GM12878 (cell line): Measurements from ENCODE around the gene ZBTB18. TPM values are rescaled to one million over a fixed set of nuclear protein-coding genes. Genes with fewer than 3 reads are reported as not detected.
"Not testable (repeated sequence)": the region's sequence is repeated elsewhere in the genome, so short reads cannot be mapped to it uniquely, and the experiment has no call there.

Experiments
- ATAC-seq: fragments of 200-7000 bp; cut with Tn5 transposase; 3 replicates; pipeline ENCODE4 v1.9.1; 2020; ENCODE audit warnings: mild to moderate bottlenecking, moderate library complexity
- BruUV-seq: library from RNA; stranded (reverse); fragments of 400-500 nt; replicated peaks from 2 replicates; lab custom pipeline; 2021; lab: Mats Ljungman, UMichigan
- CTCF ChIA-PET: fragments of 300-600 bp; sonication (Branson Sonifier 250); formaldehyde crosslinking; extraction: SDS; loops from one replicate; lab custom pipeline; 2021; ENCODE audit warnings: inconsistent platforms; lab: Yijun Ruan, JAX
- POLR2A ChIA-PET: fragments of 350-600 bp; formaldehyde crosslinking; extraction: SDS; loops from one replicate; lab custom pipeline; 2021; ENCODE audit warnings: inconsistent platforms; lab: Charles Lee
- RAD21 ChIA-PET: fragments of 300-600 bp; sonication (Branson Sonifier 250); formaldehyde crosslinking; loops from one replicate; lab custom pipeline; 2023; ENCODE audit warnings: antibody characterized with exemption; ENCODE audit not compliant: unreplicated experiment; lab: Charles Lee
- SMC1A ChIA-PET: fragments of 300-600 bp; sonication (Branson Sonifier 250); formaldehyde crosslinking; loops from one replicate; lab custom pipeline; 2023; ENCODE audit not compliant: unreplicated experiment, uncharacterized antibody; lab: Charles Lee
- DNase-seq: peaks from one replicate; pipeline ENCODE4 v3.0.0-alpha.2; 2011; ENCODE audit warnings: low read depth, low spot score
- FAIRE-seq: peaks from 3 replicates; lab custom pipeline; 2011; peaks lifted over from hg19 to GRCh38; lab: Jason Lieb, UNC
- H2AFZ ChIP-seq: 2 replicates; pipeline ENCODE4 v1.6.0; 2011; ENCODE audit warnings: low read depth, low read length, control low read depth; ENCODE audit not compliant: control insufficient read depth
- H3K27ac ChIP-seq: 2 replicates; pipeline ENCODE4 v1.5.1; 2011; ENCODE audit warnings: control low read depth; ENCODE audit not compliant: control insufficient read depth, insufficient read depth
- H3K27me3 ChIP-seq, 2 experiments: replicated peaks in 1 of 2; 2 replicates each; pipeline versions ENCODE4 v1.6.0 to v1.6.1; 2011; ENCODE audit warnings: low read length in 1 of 2; ENCODE audit not compliant: control insufficient read depth in 2 of 2, insufficient read depth in 2 of 2
- H3K36me3 ChIP-seq, 2 experiments: 2 replicates each; pipeline ENCODE4 v1.5.1; 2011; ENCODE audit warnings: low read length in 1 of 2; ENCODE audit not compliant: control insufficient read depth in 2 of 2, insufficient read depth in 2 of 2
- H3K4me1 ChIP-seq: 2 replicates; pipeline ENCODE4 v1.6.1; 2011; ENCODE audit warnings: mild to moderate bottlenecking, low read length, moderate library complexity, mixed read lengths; ENCODE audit not compliant: control insufficient read depth, insufficient read depth
- H3K4me2 ChIP-seq: 2 replicates; pipeline ENCODE4 v1.6.0; 2011; ENCODE audit warnings: control low read depth; ENCODE audit not compliant: control insufficient read depth, insufficient read depth
- H3K4me3 ChIP-seq: fragments of 200-600 bp; sonication (generic); 2 replicates; pipeline ENCODE4 v1.5.1; 2016
- H3K79me2 ChIP-seq: 2 replicates; pipeline ENCODE4 v1.6.0; 2011; ENCODE audit warnings: low read length; ENCODE audit not compliant: control insufficient read depth, insufficient read depth
- H3K9ac ChIP-seq: 2 replicates; pipeline ENCODE4 v1.8.0; 2011; ENCODE audit warnings: low read length, control low read depth, mixed read lengths; ENCODE audit not compliant: control insufficient read depth, insufficient read depth
- H3K9me3 ChIP-seq: replicated peaks from 3 replicates; pipeline ENCODE4 v1.5.1; 2011; ENCODE audit warnings: mild to moderate bottlenecking, low read length; ENCODE audit not compliant: control insufficient read depth, insufficient read depth
- H4K20me1 ChIP-seq: 2 replicates; pipeline ENCODE4 v1.6.0; 2011; ENCODE audit not compliant: control insufficient read depth, insufficient read depth
- BMI1 ChIP-seq: fragments of 450-650 bp; IDR thresholded peaks from 2 replicates; pipeline ENCODE4 v1.6.1; 2016; ENCODE audit warnings: mild to moderate bottlenecking, moderate library complexity, borderline replicate concordance
- EED ChIP-seq: sonication (generic); IDR thresholded peaks from 2 replicates; pipeline ENCODE4 v1.6.1; 2016; ENCODE audit warnings: antibody characterized with exemption, low read depth
- IKZF2 ChIP-seq, 2 experiments: fragments of 450-650 bp; IDR thresholded peaks; 2 replicates each; pipeline ENCODE4 v1.6.1; 2017; ENCODE audit warnings: mild to moderate bottlenecking in 2 of 2, moderate library complexity in 2 of 2
- JUNB ChIP-seq: IDR thresholded peaks from 2 replicates; pipeline ENCODE4 v1.6.1; 2016; ENCODE audit warnings: antibody characterized with exemption, mild to moderate bottlenecking
- SIN3A ChIP-seq: IDR thresholded peaks from 2 replicates; pipeline ENCODE4 v1.6.1; 2012; ENCODE audit warnings: low read depth, low read length, improper control_type of control experiment
- SREBF1 ChIP-seq: IDR thresholded peaks from 2 replicates; pipeline ENCODE4 v1.6.1; 2012; ENCODE audit warnings: mild to moderate bottlenecking, low read length
- WGBS: methylation state at CpG from one replicate; pipeline ENCODE4 v1.1.6; 2016; ENCODE audit warnings: low lambda C conversion rate; ENCODE audit not compliant: insufficient replicate concordance, insufficient coverage; ENCODE audit errors: missing lambda C conversion rate; 5-methylcytosine and 5-hydroxymethylcytosine counted together
- in situ Hi-C: fragments of 300-500 bp; cut with MboI; formaldehyde crosslinking; loops from 9 replicates; pipeline ENCODE4 v1.14.3; 2018; ENCODE audit warnings: mixed read lengths
- intact Hi-C: fragments of 100-400 bp; cut with micrococcal nuclease; formaldehyde crosslinking; loops from one replicate; pipeline ENCODE4 v1.14.2; 2022; ENCODE audit not compliant: unreplicated experiment
- polyA plus RNA-seq, 11 experiments: library from polyadenylated mRNA; depleted of rRNA in 4 of 11; unstranded in 6 of 11; stranded (reverse) in 5 of 11; fragments of >200 nt; fragmentation: Nextera tagmentation in 4 of 11; fragmentation: Illumina TruSeq in 1 of 11; extraction: Ambion mirVana in 4 of 11; extraction: Trizol in 1 of 11; gene quantifications; 1 replicate in 1 of 11; 2 replicates in 10 of 11; pipeline versions ENCODE4 v1.2.1 to v1.2.3, GENCODE V29; 2011 to 2016; ENCODE audit warnings: inconsistent platforms in 2 of 11, missing spikeins in 2 of 11, low read depth in 1 of 11
- total RNA-seq, 4 experiments: library from RNA; depleted of rRNA in 3 of 4; stranded (reverse); fragments of >200 nt in 3 of 4; fragmentation: Illumina TruSeq in 1 of 4; extraction: Trizol in 1 of 4; gene quantifications; 2 replicates each; pipeline versions ENCODE4 v1.2.1 to v1.2.3, GENCODE V29; 2013 to 2021

The ZBTB18 gene
- total and polyA plus RNA-seq, 10 of the 15 experiments (the other 5 are each of a cell fraction or from before 2014, with no cell fraction given) = 0.27 to 8.6 (median 6.1) TPM

GRCh38 chr1:244046254-244046653, 4.8 kb upstream of the ZBTB18 start:
- H3K27me3 ChIP-seq, H3K4me2 ChIP-seq, H3K36me3 ChIP-seq, H3K9me3 ChIP-seq, H3K4me3 ChIP-seq, H4K20me1 ChIP-seq, in situ Hi-C loops, ATAC-seq, DNase-seq, H3K9ac ChIP-seq, H3K27ac ChIP-seq, H2AFZ ChIP-seq, BruUV-seq: not testable (repeated sequence)
- SMC1A ChIA-PET = interaction anchor here (0.9 to 1.9 kb wide), 5 partner anchors 11 to 225 kb away, joined by 3 to 12 read pairs (median 4); no protein-coding TSS in a partner anchor
- intact Hi-C loops = loop anchor here (5.0 to 10.0 kb wide), 4 partner anchors 229 to 701 kb away; partner anchors contain the start of gene ADSS2
- peaks cover 17% of the 10 kb centered on the region for H3K79me2 ChIP-seq
- peaks cover 11% of the 10 kb centered on the region; the same call in 1 of the 2 replicates for H3K4me1 ChIP-seq
- peak; percentile 48 for TF ChIP-seq JUNB
- TF ChIP-seq IKZF2 (IDR thresholded peaks at IDR 0.05) = peak in 1 of 2 experiments; percentile 26; a peak in 1 of 4 replicates
- POLR2A ChIA-PET = interaction anchor here (0.7 kb wide), 1 partner anchor 8 kb away, joined by 3 read pairs; no protein-coding TSS in a partner anchor
- RAD21 ChIA-PET = interaction anchor here (1.4 kb wide), 1 partner anchor 11 kb away, joined by 4 read pairs; no protein-coding TSS in a partner anchor
- CTCF ChIA-PET = interaction anchor here (0.8 kb wide), 1 partner anchor 19 kb away, joined by 5 read pairs; no protein-coding TSS in a partner anchor
- WGBS = 100% methylated on average over 1 of the region's 1 CpG
- peak; percentile 31 for FAIRE-seq

GRCh38 chr1:244046907-244047611, 4.0 kb upstream of the ZBTB18 start:
- Histone ChIP-seq H3K9me3 (no peaks in the 10 kb centered on the region), H3K4me3 (peak overlapping the region; percentile 75), H3K36me3 (no peaks in the 10 kb centered on the region), H3K4me2 (peak overlapping the region; percentile 79), H2AFZ (peak overlapping the region; percentile 54), H3K27me3 (no peaks in the 10 kb centered on the region; a peak in 1 of 4 replicates), H4K20me1 (no peaks in the 10 kb centered on the region), H3K4me1 (peaks cover 13% of the 10 kb centered on the region), H3K27ac (peak overlapping the region; percentile 67), H3K79me2 (peaks cover 23% of the 10 kb centered on the region), H3K9ac (peak overlapping the region; percentile 67)
- in situ Hi-C loops (no loop called here), intact Hi-C loops (loop anchor here (5.0 to 10.0 kb wide), 4 partner anchors 228 to 702 kb away; partner anchors contain the start of gene ADSS2)
- DNase-seq (no peak), ATAC-seq (no peak), FAIRE-seq (no peak)
- TF ChIP-seq BMI1 = 0 out of 2 replicates have a peak, but pooled peaks have one; percentile 31
- no peak for TF ChIP-seq SREBF1
- TF ChIP-seq EED = no peak
- TF ChIP-seq SIN3A = no peak
- WGBS = 9% methylated on average over 13 of the region's 13 CpGs
- ChIA-PET SMC1A (interaction anchor here (0.6 to 1.9 kb wide), 9 partner anchors 12 to 703 kb away, joined by 3 to 12 read pairs (median 4); no protein-coding TSS in a partner anchor), POLR2A (interaction anchor here (0.7 kb wide), 1 partner anchor 8 kb away, joined by 3 read pairs; no protein-coding TSS in a partner anchor), CTCF (interaction anchor here (0.8 to 1.3 kb wide), 2 partner anchors 18 to 28 kb away, joined by 4 to 5 read pairs; no protein-coding TSS in a partner anchor), RAD21 (interaction anchor here (0.7 to 1.1 kb wide), 2 partner anchors 8 to 283 kb away, joined by 3 read pairs; no protein-coding TSS in a partner anchor)
- no TSS peak for BruUV-seq
